K562 (cell line): ENCODE data around the gene HIPK2. TPM values are rescaled to one million over a fixed set of nuclear protein-coding genes. Genes with fewer than 3 reads are reported as not detected.

Experiments
- ATAC-seq: fragments of 200-7000 bp; cut with Tn5 transposase; 3 replicates; pipeline ENCODE4 v1.9.1; 2020; ENCODE audit warnings: moderate library complexity
- BruUV-seq: library from RNA; stranded (reverse); fragments of 400-500 nt; replicated peaks from 2 replicates; lab custom pipeline; 2021; lab: Mats Ljungman, UMichigan
- CTCF ChIA-PET: fragments of 300-600 bp; formaldehyde crosslinking; extraction: SDS; loops from one replicate; lab custom pipeline; 2021; ENCODE audit warnings: low intra/inter-chr PET ratio; lab: Yijun Ruan, JAX
- POLR2A ChIA-PET: fragments of 300-600, 350-650 bp; sonication (Branson Sonifier 250); formaldehyde crosslinking; extraction: SDS; loops from one replicate; lab custom pipeline; 2021; ENCODE audit warnings: antibody characterized with exemption, inconsistent platforms; lab: Yijun Ruan, JAX
- DNase-seq, 4 experiments: peaks; one replicate each; pipeline versions ENCODE4 v3.0.0 to v3.0.0-alpha.2; 2011 to 2018; ENCODE audit warnings: low spot score in 3 of 4, mixed read lengths in 3 of 4; ENCODE audit errors: extremely low read depth in 1 of 4
- FAIRE-seq: peaks from 2 replicates; lab custom pipeline; 2011; peaks lifted over from hg19 to GRCh38; lab: Jason Lieb, UNC
- H2AFZ ChIP-seq: 2 replicates; pipeline ENCODE4 v1.6.0; 2011; ENCODE audit warnings: low read depth, low read length, control low read depth, inconsistent platforms
- H3K27ac ChIP-seq: fragments of 200-600 bp; 3 replicates; pipeline ENCODE4 v1.8.0; 2011; ENCODE audit warnings: low read depth, mild to moderate bottlenecking, control low read depth, inconsistent platforms, low read length, moderate library complexity, mixed read lengths; ENCODE audit errors: extremely low read depth
- H3K27me3 ChIP-seq, 2 experiments: fragments of 300-600 bp in 1 of 2; 2 replicates in 1 of 2; 3 replicates in 1 of 2; pipeline versions ENCODE4 v1.6.0 to v1.8.0; 2011; ENCODE audit warnings: inconsistent platforms in 2 of 2, low read length in 2 of 2, mild to moderate bottlenecking in 1 of 2, mixed read lengths in 1 of 2, moderate library complexity in 1 of 2; ENCODE audit not compliant: control insufficient read depth in 2 of 2, insufficient read depth in 2 of 2
- H3K36me3 ChIP-seq: fragments of 300-600 bp; 3 replicates; pipeline ENCODE4 v1.8.0; 2011; ENCODE audit warnings: mild to moderate bottlenecking, low read length, inconsistent platforms; ENCODE audit not compliant: control insufficient read depth, insufficient read depth
- H3K4me1 ChIP-seq, 2 experiments: fragments of 200-600 bp in 1 of 2; replicated peaks in 1 of 2; 2 replicates in 1 of 2; 3 replicates in 1 of 2; pipeline versions ENCODE4 v1.5.1 to v1.8.0; 2011; ENCODE audit warnings: inconsistent platforms in 2 of 2, low read length in 2 of 2, mild to moderate bottlenecking in 1 of 2, mixed read lengths in 1 of 2, moderate library complexity in 1 of 2; ENCODE audit not compliant: control insufficient read depth in 2 of 2, insufficient read depth in 2 of 2
- H3K4me2 ChIP-seq: 2 replicates; pipeline ENCODE4 v1.6.1; 2011; ENCODE audit warnings: low read length, control low read depth, inconsistent platforms, mixed read lengths; ENCODE audit not compliant: insufficient read depth
- H3K4me3 ChIP-seq: fragments of 200-600 bp; sonication (generic), shearing (Covaris generic); 2 replicates; pipeline ENCODE4 v1.5.1; 2016; ENCODE audit warnings: control low read depth, inconsistent platforms
- H3K79me2 ChIP-seq: fragments of 200-600 bp; 3 replicates; pipeline ENCODE4 v1.8.0; 2011; ENCODE audit warnings: low read length, inconsistent platforms; ENCODE audit not compliant: control insufficient read depth, insufficient read depth
- H3K9ac ChIP-seq, 2 experiments: 2 replicates each; pipeline versions ENCODE4 v1.6.0 to v1.6.1; 2011; ENCODE audit warnings: low read depth in 2 of 2, low read length in 2 of 2, control low read depth in 1 of 2, inconsistent platforms in 1 of 2, mild to moderate bottlenecking in 1 of 2, mixed read lengths in 1 of 2; ENCODE audit not compliant: insufficient read depth in 1 of 2
- H3K9me1 ChIP-seq: one replicate; pipeline ENCODE4 v1.6.0; 2011; ENCODE audit warnings: inconsistent platforms, mild to moderate bottlenecking, low read length, moderate library complexity; ENCODE audit not compliant: control insufficient read depth, insufficient read depth
- H3K9me3 ChIP-seq: replicated peaks from 2 replicates; pipeline ENCODE4 v1.5.1; 2011; ENCODE audit warnings: low read depth, low read length, inconsistent platforms; ENCODE audit not compliant: control insufficient read depth, insufficient read depth
- H4K20me1 ChIP-seq: replicated peaks from 2 replicates; pipeline ENCODE4 v1.6.1; 2011; ENCODE audit warnings: low read length, inconsistent platforms, mixed read lengths; ENCODE audit not compliant: control insufficient read depth, insufficient read depth
- BCOR ChIP-seq: fragments of 450-650 bp; IDR thresholded peaks from 2 replicates; pipeline ENCODE4 v1.6.1; 2016
- CREBBP ChIP-seq: IDR thresholded peaks from one replicate; pipeline ENCODE4 v1.6.1; 2012; ENCODE audit warnings: low read depth, mild to moderate bottlenecking, control low read depth, inconsistent platforms, low read length
- DDX20 ChIP-seq: fragments of 450-650 bp; IDR thresholded peaks from 2 replicates; pipeline ENCODE4 v1.6.1; 2016; ENCODE audit warnings: missing genetic modification characterization, low read depth, mild to moderate bottlenecking, missing compliant biosample characterization, moderate library complexity
- E2F1 ChIP-seq: sonication (generic); formaldehyde crosslinking; IDR thresholded peaks from 2 replicates; pipeline ENCODE4 v1.8.1; 2023; ENCODE audit warnings: mild to moderate bottlenecking, missing genetic modification reagents, moderate library complexity
- HBP1 ChIP-seq: fragments of 450-650 bp; formaldehyde crosslinking; IDR thresholded peaks from 2 replicates; pipeline ENCODE4 v1.4.0; 2022; ENCODE audit warnings: missing genetic modification characterization
- KDM1A ChIP-seq, 2 experiments: fragments of 450-650 bp; IDR thresholded peaks; 2 replicates each; pipeline ENCODE4 v1.6.1; 2016; ENCODE audit warnings: mild to moderate bottlenecking in 2 of 2
- MEF2A ChIP-seq: IDR thresholded peaks from 2 replicates; pipeline ENCODE4 v1.6.1; 2011; ENCODE audit warnings: low read depth, mild to moderate bottlenecking, low read length, moderate library complexity; ENCODE audit not compliant: control insufficient read depth
- MEIS2 ChIP-seq: fragments of 450-650 bp; IDR thresholded peaks from 2 replicates; pipeline ENCODE4 v1.6.1; 2014; ENCODE audit warnings: mild to moderate bottlenecking; ENCODE audit not compliant: partially characterized antibody
- MTF1 ChIP-seq: fragments of 250-450 bp; sonication (Bioruptor Pico); IDR thresholded peaks from 2 replicates; pipeline ENCODE4 v1.9.0; 2021; ENCODE audit warnings: moderate library complexity, mild to moderate bottlenecking, inconsistent platforms, borderline replicate concordance
- RBM25 ChIP-seq: fragments of 200-400 bp; formaldehyde crosslinking; IDR thresholded peaks from 2 replicates; pipeline ENCODE4 v1.6.1; 2018; ENCODE audit warnings: low read length, low read depth, moderate library complexity; ENCODE audit not compliant: severe bottlenecking
- RFX1 ChIP-seq: fragments of 450-650 bp; IDR thresholded peaks from 2 replicates; pipeline ENCODE4 v1.6.1; 2016; ENCODE audit warnings: mild to moderate bottlenecking, moderate library complexity
- RNF2 ChIP-seq: sonication (generic); IDR thresholded peaks from 2 replicates; pipeline ENCODE4 v1.6.1; 2016
- SMARCA5 ChIP-seq: fragments of 450-650 bp; IDR thresholded peaks from 2 replicates; pipeline ENCODE4 v1.6.1; 2016
- SMARCC2 ChIP-seq: fragments of 450-650 bp; IDR thresholded peaks from 2 replicates; pipeline ENCODE4 v1.6.1; 2017; ENCODE audit warnings: antibody characterized with exemption, moderate library complexity, mild to moderate bottlenecking, low read depth
- SOX6 ChIP-seq: fragments of 450-650 bp; IDR thresholded peaks from 2 replicates; pipeline ENCODE4 v1.6.1; 2014; ENCODE audit warnings: mild to moderate bottlenecking
- THRAP3 ChIP-seq: fragments of 450-650 bp; IDR thresholded peaks from 2 replicates; pipeline ENCODE4 v1.6.1; 2016; ENCODE audit warnings: mild to moderate bottlenecking, inconsistent platforms, borderline replicate concordance
- U2AF2 ChIP-seq: fragments of 200-400 bp; formaldehyde crosslinking; optimal IDR thresholded peaks from 2 replicates; pipeline ENCODE3; 2017; ENCODE audit warnings: low read depth, mild to moderate bottlenecking, low read length
- ZBTB1 ChIP-seq: sonication (generic); formaldehyde crosslinking; IDR thresholded peaks from 2 replicates; pipeline ENCODE4 v1.8.1; 2023; ENCODE audit warnings: missing genetic modification reagents, low read depth, mild to moderate bottlenecking, borderline replicate concordance
- ZNF583 ChIP-seq: fragments of 250-450 bp; sonication (Bioruptor Pico); IDR thresholded peaks from 2 replicates; pipeline ENCODE4 v1.4.0; 2020
- WGBS: fragments of 100-300 bp; shearing (Covaris generic); methylation state at CpG from one replicate; pipeline ENCODE4 v1.1.6; 2016; ENCODE audit warnings: low coverage, mixed read lengths; ENCODE audit not compliant: insufficient coverage; ENCODE audit errors: missing lambda C conversion rate; 5-methylcytosine and 5-hydroxymethylcytosine counted together
- in situ Hi-C: fragments of 300-500 bp; cut with MboI; formaldehyde crosslinking; loops from 4 replicates; pipeline ENCODE4 v1.15.0; 2018; ENCODE audit warnings: inconsistent platforms, mixed read lengths
- intact Hi-C: fragments of 100-400 bp; cut with micrococcal nuclease; formaldehyde crosslinking; loops from 2 replicates; pipeline ENCODE4 v1.14.2; 2022
- polyA plus RNA-seq, 8 experiments: library from polyadenylated mRNA; depleted of rRNA in 4 of 8; stranded (reverse) in 5 of 8; unstranded in 3 of 8; fragments of >200 nt; fragmentation: Nextera tagmentation in 2 of 8; fragmentation: Illumina TruSeq in 1 of 8; extraction: Ambion mirVana in 2 of 8; extraction: Trizol in 1 of 8; gene quantifications; 2 replicates each; pipeline versions ENCODE4 v1.2.1 to v1.2.3, GENCODE V29; 2011 to 2014; ENCODE audit warnings: inconsistent platforms in 1 of 8, missing spikeins in 1 of 8
- total RNA-seq, 7 experiments: library from RNA; depleted of rRNA in 6 of 7; stranded (reverse); fragments of >200 nt in 6 of 7; fragmentation: Illumina TruSeq in 2 of 7; extraction: Trizol in 2 of 7; gene quantifications; 2 replicates each; pipeline versions ENCODE4 v1.2.1 to v1.2.3, GENCODE V29; 2011 to 2021; ENCODE audit warnings: low replicate concordance in 1 of 7
- TF ChIP-seq, protein P1 (sequence below): fragments of 200-800 bp; sonication (Bioruptor generic); IDR thresholded peaks from 2 replicates; pipeline ENCODE4 v1.6.1; 2017; ENCODE audit warnings: missing genetic modification characterization, missing compliant biosample characterization

Gene HIPK2
- total and polyA plus RNA-seq, 9 of the 15 experiments (the other 6 are each of a cell fraction or from before 2014, with no cell fraction given) = 0.69 to 19.8 (median 5.1) TPM

DNA sequence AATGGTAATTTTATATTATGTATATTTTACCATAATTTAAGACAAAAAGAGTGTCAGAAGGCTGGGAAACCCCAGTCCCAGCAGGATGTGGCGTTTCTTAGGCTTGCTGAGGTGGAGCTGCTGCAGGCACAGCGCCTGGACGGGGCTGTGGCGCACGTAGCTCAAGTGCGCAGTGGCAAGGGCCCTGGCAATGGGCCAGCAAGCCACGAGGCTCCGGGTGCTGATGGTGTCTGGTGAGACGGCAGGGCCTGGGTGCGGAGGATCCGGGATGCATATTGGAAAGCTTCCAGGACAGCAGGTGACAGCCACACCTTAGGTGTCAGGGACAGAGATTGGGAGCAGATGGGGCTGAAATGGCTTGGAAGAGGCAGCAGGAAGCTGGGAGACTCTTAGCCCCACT is 217.1 kb downstream of the HIPK2 start (continued):
- TF ChIP-seq E2F1 (CRISPR knock-in tag) (no peak), ZBTB1 (CRISPR knock-in tag) (no peak)

DNA sequence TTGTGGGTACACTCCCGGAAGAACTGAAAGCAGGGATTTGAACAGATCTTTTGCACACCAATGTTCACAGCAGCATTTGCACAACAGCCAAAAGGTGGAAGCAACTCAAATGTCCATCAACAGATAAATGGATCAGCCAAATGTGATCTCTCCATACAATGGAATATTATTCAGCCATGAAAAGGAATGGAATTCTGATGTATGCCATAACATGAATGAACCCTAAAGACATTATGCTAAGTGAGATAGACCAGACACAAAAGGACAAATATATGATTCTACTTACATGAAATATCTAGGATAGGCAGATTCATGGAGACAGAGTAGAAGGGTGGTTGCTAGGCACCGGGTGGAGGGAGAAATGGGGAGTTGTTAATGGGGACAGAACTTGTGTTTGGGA is 217.6 kb downstream of the HIPK2 start:
- WGBS = 66% methylated on average over 2 of the region's 2 CpGs
- H3K9ac ChIP-seq = no peak overlapping the region
- ChIA-PET CTCF (no interaction called here), POLR2A (no interaction called here)
- ATAC-seq = no peak
- H3K36me3 ChIP-seq = no peaks in the 10 kb centered on the region
- no peaks in the 10 kb centered on the region for H3K79me2 ChIP-seq
- FAIRE-seq = no peak
- H3K27me3 ChIP-seq = peaks cover 19 to 25% of the 10 kb centered on the region in 2 experiments; a peak in 4 of 5 replicates
- no peaks in the 10 kb centered on the region for H3K9me1 ChIP-seq
- H3K4me1 ChIP-seq = peaks cover 0 to 10% of the 10 kb centered on the region in 2 experiments; a peak in 3 of 5 replicates
- no peak for DNase-seq
- no TSS peak for BruUV-seq
- no peaks in the 10 kb centered on the region for H4K20me1 ChIP-seq
- H3K27ac ChIP-seq = no peak overlapping the region
- intact Hi-C loops (no loop called here), in situ Hi-C loops (no loop called here)
- H3K9me3 ChIP-seq = no peaks in the 10 kb centered on the region
- no peak overlapping the region for H2AFZ ChIP-seq
- no peak overlapping the region for H3K4me3 ChIP-seq
- no peak overlapping the region for H3K4me2 ChIP-seq
- TF ChIP-seq RNF2 (no peak), SMARCA5 (0 out of 2 replicates have a peak, but pooled peaks have one; percentile 31), THRAP3 (0 out of 2 replicates have a peak, but pooled peaks have one; percentile 52), U2AF2 (no peak), MEIS2 (no peak), SMARCC2 (no peak), RBM25 (peak; percentile 75), MTF1 (CRISPR knock-in tag) (no peak), KDM1A (IDR thresholded peaks at IDR 0.05) (peak; percentile 39 to 53; a peak in 2 of 4 replicates), DDX20 (tag) (no peak), BCOR (peak; percentile 35; the same call in 1 of the 2 replicates), HBP1 (CRISPR knock-in tag) (no peak), RFX1 (peak; percentile 33; the same call in 1 of the 2 replicates), CREBBP (no peak), MEF2A (no peak), ZNF583 (no peak), SOX6 (no peak)
- TF ChIP-seq, protein P1, sequence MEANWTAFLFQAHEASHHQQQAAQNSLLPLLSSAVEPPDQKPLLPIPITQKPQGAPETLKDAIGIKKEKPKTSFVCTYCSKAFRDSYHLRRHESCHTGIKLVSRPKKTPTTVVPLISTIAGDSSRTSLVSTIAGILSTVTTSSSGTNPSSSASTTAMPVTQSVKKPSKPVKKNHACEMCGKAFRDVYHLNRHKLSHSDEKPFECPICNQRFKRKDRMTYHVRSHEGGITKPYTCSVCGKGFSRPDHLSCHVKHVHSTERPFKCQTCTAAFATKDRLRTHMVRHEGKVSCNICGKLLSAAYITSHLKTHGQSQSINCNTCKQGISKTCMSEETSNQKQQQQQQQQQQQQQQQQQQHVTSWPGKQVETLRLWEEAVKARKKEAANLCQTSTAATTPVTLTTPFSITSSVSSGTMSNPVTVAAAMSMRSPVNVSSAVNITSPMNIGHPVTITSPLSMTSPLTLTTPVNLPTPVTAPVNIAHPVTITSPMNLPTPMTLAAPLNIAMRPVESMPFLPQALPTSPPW (CRISPR knock-in tag) = 0 out of 2 replicates have a peak, but pooled peaks have one; percentile 24
